Esophagus muscularis mucosa (tissue), 4 donors: ENCODE results near the gene ITM2C.

ENCODE experiments used
- CTCF ChIP-seq, 3 experiments: fragments of 200-600 bp in 2 of 3; fragments of 450-650 bp in 1 of 3; sonication (generic) in 2 of 3; IDR thresholded peaks; one replicate each; pipeline ENCODE4 v1.5.1; 2017 to 2019; ENCODE audit warnings: antibody characterized with exemption in 3 of 3, mild to moderate bottlenecking in 2 of 3, moderate library complexity in 1 of 3
- EP300 ChIP-seq: sonication (generic); formaldehyde crosslinking; IDR thresholded peaks from one replicate; pipeline ENCODE4 v1.6.1; 2017; ENCODE audit warnings: antibody characterized with exemption
- POLR2A ChIP-seq: fragments of 450-650 bp; IDR thresholded peaks from one replicate; pipeline ENCODE4 v1.6.1; 2017; ENCODE audit warnings: antibody characterized with exemption, moderate library complexity, mild to moderate bottlenecking, low read depth

GRCh38 chr2:230903231-230904150 is 38.7 kb downstream of the ITM2C start:
- no peak for TF ChIP-seq EP300
- TF ChIP-seq CTCF (IDR thresholded peaks at IDR 0.05), result no peak
- no peak for TF ChIP-seq POLR2A
